ENCODE data around the gene FAM89A.

GRCh38 chr1:231000201-231000600, 39.9 kb downstream of the FAM89A start:
- TF ChIP-seq, protein P1, sequence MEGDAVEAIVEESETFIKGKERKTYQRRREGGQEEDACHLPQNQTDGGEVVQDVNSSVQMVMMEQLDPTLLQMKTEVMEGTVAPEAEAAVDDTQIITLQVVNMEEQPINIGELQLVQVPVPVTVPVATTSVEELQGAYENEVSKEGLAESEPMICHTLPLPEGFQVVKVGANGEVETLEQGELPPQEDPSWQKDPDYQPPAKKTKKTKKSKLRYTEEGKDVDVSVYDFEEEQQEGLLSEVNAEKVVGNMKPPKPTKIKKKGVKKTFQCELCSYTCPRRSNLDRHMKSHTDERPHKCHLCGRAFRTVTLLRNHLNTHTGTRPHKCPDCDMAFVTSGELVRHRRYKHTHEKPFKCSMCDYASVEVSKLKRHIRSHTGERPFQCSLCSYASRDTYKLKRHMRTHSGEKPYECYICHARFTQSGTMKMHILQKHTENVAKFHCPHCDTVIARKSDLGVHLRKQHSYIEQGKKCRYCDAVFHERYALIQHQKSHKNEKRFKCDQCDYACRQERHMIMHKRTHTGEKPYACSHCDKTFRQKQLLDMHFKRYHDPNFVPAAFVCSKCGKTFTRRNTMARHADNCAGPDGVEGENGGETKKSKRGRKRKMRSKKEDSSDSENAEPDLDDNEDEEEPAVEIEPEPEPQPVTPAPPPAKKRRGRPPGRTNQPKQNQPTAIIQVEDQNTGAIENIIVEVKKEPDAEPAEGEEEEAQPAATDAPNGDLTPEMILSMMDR (conservative IDR thresholded peaks at IDR 0.05; ENCODE audit: low read length) = no peak
- no peak for TF ChIP-seq EZH2phosphoT487 (IDR thresholded peaks at IDR 0.05; ENCODE audit: borderline replicate concordance)
